ENCODE data around the gene ETV6. TPM values are rescaled to one million over a fixed set of nuclear protein-coding genes. Genes with fewer than 3 reads are reported as not detected.
A peak's percentile ranks its signal among the peaks of the same experiment; 100 is the strongest.

The ETV6 gene
- polyA plus RNA-seq, 3 donors = 3.3 to 7.7 (median 4.4) TPM

DNA sequence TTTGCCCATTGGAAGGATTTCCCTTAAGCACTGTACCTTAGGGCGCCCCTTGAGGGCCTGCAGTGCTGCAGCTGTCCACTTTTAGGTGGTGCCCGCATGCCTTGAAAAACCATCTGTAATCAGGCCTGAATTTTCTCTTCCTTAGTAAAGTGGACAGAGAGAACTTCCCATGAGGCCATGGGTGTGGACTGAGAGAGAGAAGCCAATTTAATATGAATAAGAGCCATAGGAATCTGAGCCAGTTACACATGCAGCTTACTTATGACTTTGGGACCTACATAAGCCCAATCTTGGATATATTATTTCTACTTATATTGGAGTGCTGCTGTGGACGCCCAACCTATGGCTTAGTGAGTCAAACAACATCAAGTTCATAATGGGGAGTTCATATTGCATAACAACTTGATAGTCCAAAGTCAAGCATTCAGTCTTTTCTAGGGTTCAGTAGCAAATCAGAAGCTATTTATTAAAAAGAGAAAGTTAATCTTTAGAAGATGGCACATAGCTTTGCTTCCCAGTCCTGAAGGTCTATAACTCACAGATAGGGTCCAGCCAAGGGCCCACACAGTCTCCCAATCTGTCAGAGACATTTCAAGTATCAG lies 11.1 kb upstream of the ETV6 start:
- H3K27ac ChIP-seq (ENCODE audit: low read depth, low read length) = no peak overlapping the region
- 83 to 92% (median 90%) methylated on average over 3 of the region's 3 CpGs for WGBS, 3 donors

GRCh38 chr12:11639454-11639853 lies 10.0 kb upstream of the ETV6 start:
- 89 to 94% (median 94%) methylated on average over 5 of the region's 5 CpGs for WGBS, 3 donors
- no peak overlapping the region for H3K27ac ChIP-seq (ENCODE audit: low read depth, low read length)

GRCh38 chr12:11641522-11641921 lies 8.0 kb upstream of the ETV6 start:
- H3K27ac ChIP-seq (ENCODE audit: low read depth, low read length) = no peak overlapping the region
- 82 to 84% (median 82%) methylated on average over 2 of the region's 2 CpGs for WGBS, 3 donors

GRCh38 chr12:11642785-11643184 lies 6.7 kb upstream of the ETV6 start:
- 80 to 89% (median 84%) methylated on average over 1 of the region's 1 CpG for WGBS, 3 donors

GRCh38 chr12:11645391-11645790 lies 4.1 kb upstream of the ETV6 start:
- 100% methylated on average over 1 of the region's 1 CpG for WGBS, 3 donors
- H3K27ac ChIP-seq (ENCODE audit: low read depth, low read length) = no peak overlapping the region

More at GRCh38 chr12:11642785-11643184, 6.7 kb upstream of the ETV6 start:
- no peak overlapping the region for H3K27ac ChIP-seq (ENCODE audit: low read depth, low read length)

DNA sequence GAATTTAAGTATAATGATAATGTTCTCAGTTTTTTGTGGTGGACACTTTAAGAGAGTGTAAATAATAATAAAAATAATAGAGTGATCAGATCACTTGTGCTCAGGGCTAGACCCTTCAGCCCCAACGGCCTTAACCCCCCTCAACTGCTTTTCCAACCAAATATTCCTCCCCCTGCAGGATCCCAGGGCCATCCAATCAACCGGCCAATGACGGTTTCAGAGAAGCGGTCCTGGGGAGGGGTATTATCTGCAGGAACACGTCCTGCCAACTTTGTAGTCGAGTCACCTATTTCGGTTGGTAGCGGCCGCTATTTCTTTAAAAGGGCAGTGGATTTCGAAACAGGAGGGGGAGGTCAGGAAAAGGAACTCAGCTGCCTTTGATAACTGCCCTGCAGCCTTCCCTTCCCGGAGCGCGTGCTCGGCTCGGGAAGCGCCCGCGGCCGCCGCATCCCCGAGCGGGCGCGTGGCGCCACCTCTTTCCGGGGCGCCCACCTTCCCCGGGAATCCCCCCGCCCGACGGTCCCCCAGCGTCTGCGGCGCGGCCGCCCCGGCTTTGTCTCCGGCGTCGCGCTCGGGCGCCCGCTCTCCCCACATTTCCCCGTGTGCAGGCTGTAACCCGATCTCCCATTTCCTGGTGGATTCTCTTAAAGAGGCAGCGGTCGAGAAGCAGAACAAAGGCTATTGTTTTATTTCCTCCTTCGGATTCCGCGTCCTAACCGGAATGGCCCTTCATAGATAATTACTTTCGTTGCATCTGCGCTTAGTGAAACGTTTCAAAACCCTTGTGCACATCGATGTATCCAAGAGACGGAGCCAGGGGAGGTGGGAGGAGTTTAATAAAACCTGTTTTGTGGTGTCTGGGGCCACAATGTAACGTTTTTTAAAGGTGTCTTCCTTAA lies 711 bp upstream of the ETV6 start:
- 0 to 1% (median 1%) methylated on average over 58 of the region's 58 CpGs for WGBS, 3 donors
- H3K27ac ChIP-seq (ENCODE audit: low read depth, low read length) = peak overlapping the region; percentile 95

- 1% methylated on average over 25 of the region's 25 CpGs for WGBS, 3 donors
- H3K27ac ChIP-seq (ENCODE audit: low read depth, low read length) = peak overlapping the region; percentile 95
Observed at GRCh38 chr12:11650286-11651281, 1.1 kb downstream of the ETV6 start.

DNA sequence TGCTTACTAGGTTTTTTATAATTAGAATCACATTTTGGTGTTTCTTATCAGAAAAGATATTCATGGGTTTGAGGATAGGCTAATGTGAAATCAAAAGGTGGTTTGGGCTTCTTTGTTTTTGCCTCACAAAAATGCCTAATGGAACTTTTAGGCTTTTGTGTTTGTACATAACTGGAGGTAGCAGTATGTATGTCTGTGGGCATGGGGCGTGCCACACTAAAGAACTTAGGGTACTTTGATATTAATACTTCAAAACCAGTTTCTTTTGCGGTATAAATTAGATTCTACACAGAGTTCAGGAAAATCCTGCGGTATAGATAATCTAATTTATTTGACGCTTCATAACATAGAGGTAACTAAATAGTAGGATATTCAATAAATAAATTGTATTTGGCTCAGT lies 1.9 kb downstream of the ETV6 start:
- 26 to 40% (median 35%) methylated on average over 4 of the region's 4 CpGs for WGBS, 3 donors
- no peak overlapping the region for H3K27ac ChIP-seq (ENCODE audit: low read depth, low read length)

DNA sequence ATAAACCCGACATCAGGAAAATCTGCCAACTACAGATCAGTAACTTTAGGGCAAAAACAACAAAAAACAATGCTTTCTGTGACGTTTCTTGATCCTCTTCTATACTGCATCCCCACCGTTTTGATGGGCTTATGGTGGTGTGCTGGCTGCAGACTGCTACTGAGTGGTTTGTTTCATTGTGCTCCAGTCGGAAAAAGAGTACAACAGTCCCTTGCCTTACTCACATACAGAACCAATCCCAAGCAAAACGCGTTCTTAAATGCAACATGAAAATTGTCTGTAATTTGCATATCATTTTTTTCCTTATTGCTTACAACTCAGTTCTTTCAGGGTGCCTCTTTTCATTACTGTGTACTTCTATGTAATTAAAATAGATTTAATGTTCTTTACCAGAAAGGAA lies 2.3 kb downstream of the ETV6 start:
- no peak overlapping the region for H3K27ac ChIP-seq (ENCODE audit: low read depth, low read length)
- WGBS, 3 donors = 8 to 18% (median 15%) methylated on average over 6 of the region's 6 CpGs

DNA sequence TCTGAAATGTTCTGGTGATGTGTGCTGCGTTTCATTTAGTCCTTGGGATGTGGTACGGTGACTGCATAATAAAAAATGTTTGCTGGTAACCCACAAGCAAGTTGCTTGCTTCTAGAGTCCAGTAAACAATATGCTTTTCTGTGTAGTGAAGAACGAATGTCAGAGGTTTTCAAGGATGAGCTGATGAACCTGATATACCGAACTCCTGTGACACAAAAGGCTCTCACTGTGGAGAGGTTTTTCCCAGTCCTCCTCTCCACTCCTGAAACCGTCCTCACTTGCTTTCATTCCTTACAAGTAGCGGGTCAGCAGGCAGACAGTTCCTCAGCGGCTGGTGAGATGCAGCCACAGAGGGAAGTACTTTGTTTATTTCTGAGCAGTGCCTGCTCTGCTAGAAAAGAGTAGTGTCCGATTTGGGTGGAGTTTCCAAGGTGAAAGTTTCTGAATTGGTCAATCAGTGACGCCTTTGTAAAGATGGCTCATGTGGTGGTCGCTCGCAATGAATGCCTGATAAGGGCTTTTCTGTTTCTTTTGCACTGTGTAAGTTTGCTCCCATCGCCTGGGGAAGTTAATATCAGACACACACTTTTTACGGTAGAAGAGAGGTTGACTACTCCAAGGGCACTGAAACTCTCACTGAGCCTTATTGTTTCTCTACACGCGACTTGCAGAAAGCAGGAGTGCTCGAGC lies 3.0 kb downstream of the ETV6 start:
- WGBS, 3 donors = 10 to 19% (median 16%) methylated on average over 16 of the region's 16 CpGs
- peak overlapping the region; percentile 71 for H3K27ac ChIP-seq (ENCODE audit: low read depth, low read length)

GRCh38 chr12:11653215-11653753 lies 3.8 kb downstream of the ETV6 start:
- peak overlapping the region; percentile 64 for H3K27ac ChIP-seq (ENCODE audit: low read depth, low read length)
- 31 to 51% (median 36%) methylated on average over 7 of the region's 7 CpGs for WGBS, 3 donors

DNA sequence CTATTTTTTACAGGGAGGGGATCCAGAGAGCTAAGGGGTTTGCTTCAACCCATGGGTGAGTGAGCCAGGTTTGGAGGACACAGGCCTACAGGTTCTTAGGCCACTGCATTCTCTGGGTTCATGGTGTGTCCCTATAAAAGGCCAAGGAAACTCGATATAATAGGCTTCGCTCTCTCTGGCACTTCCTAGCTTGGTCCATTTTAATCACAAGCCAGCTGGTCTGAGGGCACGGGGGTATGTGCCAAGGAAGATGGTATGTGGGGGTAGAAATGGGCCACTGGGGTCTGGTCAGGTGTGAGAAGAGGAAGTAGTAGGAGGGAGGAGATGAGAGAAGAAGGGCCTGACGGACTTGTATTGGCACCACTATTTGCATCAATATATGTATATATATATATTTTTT lies 4.9 kb downstream of the ETV6 start:
- WGBS, 3 donors = 57 to 78% (median 75%) methylated on average over 4 of the region's 4 CpGs
- no peak overlapping the region for H3K27ac ChIP-seq (ENCODE audit: low read depth, low read length)

- no peak overlapping the region for H3K27ac ChIP-seq (ENCODE audit: low read depth, low read length)
- WGBS, 3 donors = 80 to 88% (median 83%) methylated on average over 2 of the region's 2 CpGs
Observed at GRCh38 chr12:11654802-11655201, 5.3 kb downstream of the ETV6 start.

- H3K27ac ChIP-seq (ENCODE audit: low read depth, low read length) = no peak overlapping the region
- WGBS, 3 donors = 55 to 92% (median 60%) methylated on average over 5 of the region's 5 CpGs
Observed at GRCh38 chr12:11655842-11656241, 6.4 kb downstream of the ETV6 start.

GRCh38 chr12:11656550-11656949 lies 7.1 kb downstream of the ETV6 start:
- 61 to 86% (median 65%) methylated on average over 4 of the region's 4 CpGs for WGBS, 3 donors
- no peak overlapping the region for H3K27ac ChIP-seq (ENCODE audit: low read depth, low read length)

DNA sequence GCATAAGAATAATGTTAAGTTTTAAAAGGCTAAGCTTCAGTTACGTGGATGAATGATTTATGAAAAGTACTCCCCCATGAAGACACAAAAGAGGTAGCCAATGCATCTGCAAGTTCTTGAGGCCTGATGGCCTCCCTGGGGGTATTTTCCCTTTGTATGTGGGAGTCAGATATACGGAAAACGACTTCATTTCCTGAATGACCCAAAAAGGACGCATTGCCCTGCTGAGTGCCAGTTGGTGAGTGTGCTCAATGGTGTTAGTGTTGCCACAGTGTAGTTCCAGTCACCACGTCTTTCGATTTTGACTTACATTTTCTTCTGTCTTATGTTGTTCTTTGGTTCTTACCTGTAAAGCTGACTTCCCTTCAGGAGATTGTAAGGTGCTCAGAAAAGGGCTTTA lies 8.0 kb downstream of the ETV6 start:
- no peak overlapping the region for H3K27ac ChIP-seq (ENCODE audit: low read depth, low read length)
- WGBS, 3 donors = 52 to 89% (median 55%) methylated on average over 6 of the region's 6 CpGs

DNA sequence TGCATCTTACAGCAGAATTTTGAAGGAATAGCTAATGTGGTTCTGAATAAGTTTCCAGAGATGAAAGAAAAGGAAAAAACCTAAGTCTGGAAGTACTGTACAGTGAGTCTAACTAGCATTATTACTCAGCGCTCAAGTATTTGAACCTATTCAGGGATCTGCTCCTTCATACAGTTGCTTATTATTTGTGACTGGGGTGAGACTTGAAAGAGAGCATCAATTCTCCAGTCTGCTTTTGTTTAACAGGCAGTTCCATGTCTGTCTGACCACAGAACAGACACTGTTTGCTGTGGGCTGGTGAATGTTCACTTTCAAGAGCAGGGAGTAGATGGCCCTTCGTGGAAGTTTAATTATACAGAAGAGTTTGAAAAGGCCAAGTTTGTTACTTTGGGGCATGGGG lies 9.3 kb downstream of the ETV6 start:
- WGBS, 3 donors = 68 to 82% (median 78%) methylated on average over 2 of the region's 2 CpGs
- H3K27ac ChIP-seq (ENCODE audit: low read depth, low read length) = no peak overlapping the region

DNA sequence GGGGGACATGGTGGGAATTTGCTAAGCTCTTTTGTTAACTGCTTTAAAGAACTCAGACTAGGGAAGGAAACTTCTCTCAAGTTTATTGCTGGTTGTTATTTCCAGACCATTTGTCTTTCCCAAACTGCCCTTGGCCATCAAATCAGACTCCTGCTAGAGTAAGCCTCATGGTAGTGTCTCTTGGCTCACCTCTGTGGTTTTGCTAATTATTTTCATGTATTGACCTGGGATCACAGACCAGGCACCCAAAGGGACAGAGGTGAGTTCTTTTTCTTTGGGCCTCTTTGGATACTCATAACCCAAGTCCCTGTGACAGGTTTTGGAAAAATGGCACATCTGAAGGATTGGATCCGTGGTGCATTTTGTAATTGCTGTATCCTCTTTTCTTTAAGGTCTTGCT lies 11.2 kb downstream of the ETV6 start:
- 52 to 84% (median 58%) methylated on average over 1 of the region's 1 CpG for WGBS, 3 donors
- peak overlapping the region; percentile 17 for H3K27ac ChIP-seq (ENCODE audit: low read depth, low read length)

All from adipose tissue (tissue), 3 donors.